ENCODE measurements around the gene NKIRAS1.

- TF ChIP-seq EZH2 (IDR thresholded peaks at IDR 0.05; ENCODE audit: low read depth, unreplicated experiment): no peak
- no peak for TF ChIP-seq CTCF (conservative IDR thresholded peaks at IDR 0.05; ENCODE audit: low read depth in 2 of 2)
- TF ChIP-seq POLR2AphosphoS5 (IDR thresholded peaks at IDR 0.05; ENCODE audit: low read depth): no peak
- TF ChIP-seq ETS1 (IDR thresholded peaks at IDR 0.05): no peak
Measured at GRCh38 chr3:23859839-23860382, 56.9 kb downstream of the NKIRAS1 start.

Data from GM23338 (cell line).